GM23338 (cell line): Measurements from ENCODE around the gene ADIPOR2. TPM values are rescaled to one million over a fixed set of nuclear protein-coding genes. Genes with fewer than 3 reads are reported as not detected.

Experiments used
- ATAC-seq: fragments of 200-7000 bp; cut with Tn5 transposase; 3 replicates; pipeline ENCODE4 v1.9.1; 2020
- DNase-seq: peaks from one replicate; pipeline ENCODE4 v3.0.0-alpha.2; 2015; ENCODE audit warnings: low spot score
- H2AFZ ChIP-seq: fragments of 200-600 bp; sonication (generic); 2 replicates; pipeline ENCODE4 v1.8.0; 2016; ENCODE audit warnings: antibody characterized with exemption, mild to moderate bottlenecking, moderate library complexity
- H3F3A ChIP-seq: fragments of 200-600 bp; sonication (generic); replicated peaks from 2 replicates; pipeline ENCODE4 v1.8.0; 2017; ENCODE audit warnings: antibody characterized with exemption, mixed run types, low read depth
- H3K27ac ChIP-seq: fragments of 200-600 bp; sonication (generic); 2 replicates; pipeline ENCODE4 v1.6.1; 2016; ENCODE audit warnings: low read depth
- H3K27me3 ChIP-seq: fragments of 200-600 bp; sonication (generic); 2 replicates; pipeline ENCODE4 v1.8.0; 2016; ENCODE audit warnings: mild to moderate bottlenecking, mixed run types, moderate library complexity; ENCODE audit not compliant: insufficient read depth
- H3K36me3 ChIP-seq: fragments of 200-600 bp; sonication (generic); 2 replicates; pipeline ENCODE4 v1.8.0; 2016; ENCODE audit warnings: mild to moderate bottlenecking; ENCODE audit not compliant: insufficient read depth
- H3K4me1 ChIP-seq: fragments of 200-600 bp; sonication (generic); 2 replicates; pipeline ENCODE4 v1.8.0; 2016; ENCODE audit warnings: mild to moderate bottlenecking, moderate library complexity; ENCODE audit not compliant: insufficient read depth
- H3K4me2 ChIP-seq: fragments of 200-600 bp; sonication (generic); 2 replicates; pipeline ENCODE4 v1.7.1; 2017; ENCODE audit warnings: mixed run types
- H3K4me3 ChIP-seq: fragments of 200-600 bp; sonication (generic); 2 replicates; pipeline ENCODE4 v1.6.1; 2016; ENCODE audit warnings: mixed run types
- H3K79me2 ChIP-seq: fragments of 200-600 bp; sonication (generic); replicated peaks from 2 replicates; pipeline ENCODE4 v1.8.0; 2017; ENCODE audit warnings: mild to moderate bottlenecking; ENCODE audit not compliant: insufficient read depth
- H3K9me2 ChIP-seq: fragments of 200-600 bp; sonication (generic); 2 replicates; pipeline ENCODE4 v1.8.0; 2017; ENCODE audit not compliant: insufficient read depth
- H4K20me1 ChIP-seq: fragments of 200-600 bp; sonication (generic); replicated peaks from 2 replicates; pipeline ENCODE4 v1.8.0; 2017; ENCODE audit warnings: mild to moderate bottlenecking; ENCODE audit not compliant: insufficient read depth
- H3K27ac Mint-ChIP-seq: 2 replicates; pipeline ENCODE4 v1.8.0; 2020; ENCODE audit warnings: inconsistent platforms, mild to moderate bottlenecking, moderate library complexity, mixed read lengths
- H3K27me3 Mint-ChIP-seq: 3 replicates; pipeline ENCODE4 v1.8.0; 2022; ENCODE audit warnings: low read depth, mild to moderate bottlenecking, moderate library complexity, mixed read lengths, inconsistent platforms; ENCODE audit not compliant: insufficient read depth, poor library complexity
- H3K36me3 Mint-ChIP-seq: 3 replicates; pipeline ENCODE4 v1.8.0; 2021; ENCODE audit warnings: low read depth, mild to moderate bottlenecking, inconsistent platforms, moderate library complexity, mixed read lengths
- H3K4me1 Mint-ChIP-seq: 3 replicates; pipeline ENCODE4 v1.8.0; 2020; ENCODE audit warnings: mild to moderate bottlenecking, inconsistent platforms, mixed read lengths
- H3K4me3 Mint-ChIP-seq: 3 replicates; pipeline ENCODE4 v1.8.0; 2021; ENCODE audit warnings: moderate library complexity, mild to moderate bottlenecking, inconsistent platforms, mixed read lengths
- H3K9me3 Mint-ChIP-seq: 3 replicates; pipeline ENCODE4 v1.8.0; 2020; ENCODE audit warnings: moderate library complexity, mild to moderate bottlenecking, inconsistent platforms, mixed read lengths
- CREB1 ChIP-seq: fragments of 250-450 bp; sonication (Bioruptor Pico); IDR thresholded peaks from 2 replicates; pipeline ENCODE4 v1.5.0; 2020; ENCODE audit warnings: low read depth, mild to moderate bottlenecking, moderate library complexity
- EZH2phosphoT487 ChIP-seq: fragments of 200-600 bp; sonication (generic); IDR thresholded peaks from one replicate; pipeline ENCODE4 v1.8.1; 2018; ENCODE audit warnings: antibody characterized with exemption; ENCODE audit not compliant: unreplicated experiment
- NANOG ChIP-seq: IDR thresholded peaks from 2 replicates; pipeline ENCODE4 v1.6.1; 2016; ENCODE audit warnings: antibody characterized with exemption, borderline replicate concordance
- POLR2AphosphoS5 ChIP-seq: IDR thresholded peaks from 2 replicates; pipeline ENCODE4 v1.6.1; 2016; ENCODE audit warnings: antibody characterized with exemption, low read depth
- STAT1 ChIP-seq: IDR thresholded peaks from one replicate; pipeline ENCODE4 v1.6.1; 2016; ENCODE audit warnings: antibody characterized with exemption; ENCODE audit not compliant: unreplicated experiment
- ZNF114 ChIP-seq: fragments of 250-450 bp; sonication (Bioruptor Pico); IDR thresholded peaks from 2 replicates; pipeline ENCODE4 v1.5.0; 2020; ENCODE audit warnings: mild to moderate bottlenecking, moderate library complexity
- ZNF331 ChIP-seq: fragments of 250-450 bp; sonication (Bioruptor Pico); IDR thresholded peaks from 2 replicates; pipeline ENCODE4 v1.5.0; 2020; ENCODE audit warnings: low read depth, mild to moderate bottlenecking, moderate library complexity
- polyA plus RNA-seq: library from polyadenylated mRNA; unstranded; fragments of >200 nt; fragmentation: Nextera tagmentation; extraction: Ambion mirVana; gene quantifications from 2 replicates; pipeline ENCODE4 v1.2.1, GENCODE V29; 2016
- total RNA-seq: library from RNA; depleted of rRNA; stranded (reverse); fragments of >200 nt; shearing (Covaris generic); gene quantifications from 2 replicates; pipeline ENCODE4 v1.2.3, GENCODE V29; 2014
- TF ChIP-seq, protein P1 (sequence below), 2 experiments: fragments of 200-600 bp in 1 of 2; sonication (generic) in 1 of 2; conservative IDR thresholded peaks; 2 replicates each; pipeline versions ENCODE4 v1.5.1 to v1.6.1; 2016 to 2017; ENCODE audit warnings: antibody characterized with exemption in 2 of 2, low read depth in 2 of 2, mild to moderate bottlenecking in 2 of 2, moderate library complexity in 1 of 2
- TF ChIP-seq, protein P2 (sequence below): IDR thresholded peaks from one replicate; pipeline ENCODE4 v1.6.1; 2018; ENCODE audit warnings: antibody characterized with exemption; ENCODE audit not compliant: unreplicated experiment
- TF ChIP-seq, protein P3 (sequence below): IDR thresholded peaks from 2 replicates; pipeline ENCODE4 v1.6.1; 2016; ENCODE audit warnings: antibody characterized with exemption
- TF ChIP-seq, protein P4 (sequence below): fragments of 250-450 bp; sonication (Bioruptor Pico); IDR thresholded peaks from 2 replicates; pipeline ENCODE4 v1.5.0; 2020; ENCODE audit warnings: mild to moderate bottlenecking, moderate library complexity

ADIPOR2 gene
- total and polyA plus RNA-seq, 2 experiments from 2014 or later: 11.7 to 36.2 TPM

DNA sequence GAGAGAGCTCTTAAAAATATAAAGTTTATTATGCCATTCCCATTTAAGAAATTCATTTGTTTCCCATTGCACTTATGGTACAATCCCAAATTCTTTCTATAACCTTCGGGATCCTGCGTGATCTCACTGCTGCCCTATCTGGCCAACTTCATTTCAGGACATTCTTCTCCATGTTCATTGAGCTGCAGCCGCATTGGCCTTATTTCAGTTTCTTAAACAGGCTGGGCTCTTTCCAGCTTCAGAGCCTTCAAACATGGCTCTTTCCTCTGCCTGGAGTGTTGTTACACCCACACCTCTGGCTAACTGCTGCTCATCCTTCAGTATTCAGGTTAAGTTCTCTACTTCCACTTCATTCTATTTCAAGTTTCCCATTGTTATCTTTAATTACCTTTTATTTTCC lies 71.0 kb downstream of the ADIPOR2 start:
- Histone ChIP-seq H3K36me3 (no peaks in the 10 kb centered on the region), H3K4me1 (peaks cover 10% of the 10 kb centered on the region; the same call in 1 of the 2 replicates), H3F3A (no peaks in the 10 kb centered on the region), H2AFZ (no peak overlapping the region), H4K20me1 (peaks cover 15% of the 10 kb centered on the region), H3K27ac (no peak overlapping the region), H3K79me2 (peaks cover 81% of the 10 kb centered on the region), H3K27me3 (no peaks in the 10 kb centered on the region), H3K9me2 (no peaks in the 10 kb centered on the region), H3K4me3 (no peak overlapping the region), H3K4me2 (no peak overlapping the region)
- Mint-ChIP-seq H3K27me3 (no peaks in the 10 kb centered on the region), H3K4me3 (no peak overlapping the region), H3K9me3 (no peaks in the 10 kb centered on the region), H3K4me1 (peaks cover 13% of the 10 kb centered on the region; the same call in 2 of the 3 replicates), H3K36me3 (peaks cover 3% of the 10 kb centered on the region; the same call in 1 of the 3 replicates), H3K27ac (no peak overlapping the region)
- DNase-seq (no peak), ATAC-seq (no peak)
- TF ChIP-seq, protein P1, sequence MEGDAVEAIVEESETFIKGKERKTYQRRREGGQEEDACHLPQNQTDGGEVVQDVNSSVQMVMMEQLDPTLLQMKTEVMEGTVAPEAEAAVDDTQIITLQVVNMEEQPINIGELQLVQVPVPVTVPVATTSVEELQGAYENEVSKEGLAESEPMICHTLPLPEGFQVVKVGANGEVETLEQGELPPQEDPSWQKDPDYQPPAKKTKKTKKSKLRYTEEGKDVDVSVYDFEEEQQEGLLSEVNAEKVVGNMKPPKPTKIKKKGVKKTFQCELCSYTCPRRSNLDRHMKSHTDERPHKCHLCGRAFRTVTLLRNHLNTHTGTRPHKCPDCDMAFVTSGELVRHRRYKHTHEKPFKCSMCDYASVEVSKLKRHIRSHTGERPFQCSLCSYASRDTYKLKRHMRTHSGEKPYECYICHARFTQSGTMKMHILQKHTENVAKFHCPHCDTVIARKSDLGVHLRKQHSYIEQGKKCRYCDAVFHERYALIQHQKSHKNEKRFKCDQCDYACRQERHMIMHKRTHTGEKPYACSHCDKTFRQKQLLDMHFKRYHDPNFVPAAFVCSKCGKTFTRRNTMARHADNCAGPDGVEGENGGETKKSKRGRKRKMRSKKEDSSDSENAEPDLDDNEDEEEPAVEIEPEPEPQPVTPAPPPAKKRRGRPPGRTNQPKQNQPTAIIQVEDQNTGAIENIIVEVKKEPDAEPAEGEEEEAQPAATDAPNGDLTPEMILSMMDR (conservative IDR thresholded peaks at IDR 0.05; ENCODE audit: low read depth in 2 of 2): no peak
- TF ChIP-seq NANOG (no peak), ZNF331 (CRISPR knock-in tag) (no peak), ZNF114 (no peak), POLR2AphosphoS5 (no peak), CREB1 (CRISPR knock-in tag) (no peak), EZH2phosphoT487 (no peak), STAT1 (no peak)
- TF ChIP-seq, protein P2, sequence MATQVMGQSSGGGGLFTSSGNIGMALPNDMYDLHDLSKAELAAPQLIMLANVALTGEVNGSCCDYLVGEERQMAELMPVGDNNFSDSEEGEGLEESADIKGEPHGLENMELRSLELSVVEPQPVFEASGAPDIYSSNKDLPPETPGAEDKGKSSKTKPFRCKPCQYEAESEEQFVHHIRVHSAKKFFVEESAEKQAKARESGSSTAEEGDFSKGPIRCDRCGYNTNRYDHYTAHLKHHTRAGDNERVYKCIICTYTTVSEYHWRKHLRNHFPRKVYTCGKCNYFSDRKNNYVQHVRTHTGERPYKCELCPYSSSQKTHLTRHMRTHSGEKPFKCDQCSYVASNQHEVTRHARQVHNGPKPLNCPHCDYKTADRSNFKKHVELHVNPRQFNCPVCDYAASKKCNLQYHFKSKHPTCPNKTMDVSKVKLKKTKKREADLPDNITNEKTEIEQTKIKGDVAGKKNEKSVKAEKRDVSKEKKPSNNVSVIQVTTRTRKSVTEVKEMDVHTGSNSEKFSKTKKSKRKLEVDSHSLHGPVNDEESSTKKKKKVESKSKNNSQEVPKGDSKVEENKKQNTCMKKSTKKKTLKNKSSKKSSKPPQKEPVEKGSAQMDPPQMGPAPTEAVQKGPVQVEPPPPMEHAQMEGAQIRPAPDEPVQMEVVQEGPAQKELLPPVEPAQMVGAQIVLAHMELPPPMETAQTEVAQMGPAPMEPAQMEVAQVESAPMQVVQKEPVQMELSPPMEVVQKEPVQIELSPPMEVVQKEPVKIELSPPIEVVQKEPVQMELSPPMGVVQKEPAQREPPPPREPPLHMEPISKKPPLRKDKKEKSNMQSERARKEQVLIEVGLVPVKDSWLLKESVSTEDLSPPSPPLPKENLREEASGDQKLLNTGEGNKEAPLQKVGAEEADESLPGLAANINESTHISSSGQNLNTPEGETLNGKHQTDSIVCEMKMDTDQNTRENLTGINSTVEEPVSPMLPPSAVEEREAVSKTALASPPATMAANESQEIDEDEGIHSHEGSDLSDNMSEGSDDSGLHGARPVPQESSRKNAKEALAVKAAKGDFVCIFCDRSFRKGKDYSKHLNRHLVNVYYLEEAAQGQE: no peak
- TF ChIP-seq, protein P3, sequence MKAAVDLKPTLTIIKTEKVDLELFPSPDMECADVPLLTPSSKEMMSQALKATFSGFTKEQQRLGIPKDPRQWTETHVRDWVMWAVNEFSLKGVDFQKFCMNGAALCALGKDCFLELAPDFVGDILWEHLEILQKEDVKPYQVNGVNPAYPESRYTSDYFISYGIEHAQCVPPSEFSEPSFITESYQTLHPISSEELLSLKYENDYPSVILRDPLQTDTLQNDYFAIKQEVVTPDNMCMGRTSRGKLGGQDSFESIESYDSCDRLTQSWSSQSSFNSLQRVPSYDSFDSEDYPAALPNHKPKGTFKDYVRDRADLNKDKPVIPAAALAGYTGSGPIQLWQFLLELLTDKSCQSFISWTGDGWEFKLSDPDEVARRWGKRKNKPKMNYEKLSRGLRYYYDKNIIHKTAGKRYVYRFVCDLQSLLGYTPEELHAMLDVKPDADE: no peak
- TF ChIP-seq, protein P4, sequence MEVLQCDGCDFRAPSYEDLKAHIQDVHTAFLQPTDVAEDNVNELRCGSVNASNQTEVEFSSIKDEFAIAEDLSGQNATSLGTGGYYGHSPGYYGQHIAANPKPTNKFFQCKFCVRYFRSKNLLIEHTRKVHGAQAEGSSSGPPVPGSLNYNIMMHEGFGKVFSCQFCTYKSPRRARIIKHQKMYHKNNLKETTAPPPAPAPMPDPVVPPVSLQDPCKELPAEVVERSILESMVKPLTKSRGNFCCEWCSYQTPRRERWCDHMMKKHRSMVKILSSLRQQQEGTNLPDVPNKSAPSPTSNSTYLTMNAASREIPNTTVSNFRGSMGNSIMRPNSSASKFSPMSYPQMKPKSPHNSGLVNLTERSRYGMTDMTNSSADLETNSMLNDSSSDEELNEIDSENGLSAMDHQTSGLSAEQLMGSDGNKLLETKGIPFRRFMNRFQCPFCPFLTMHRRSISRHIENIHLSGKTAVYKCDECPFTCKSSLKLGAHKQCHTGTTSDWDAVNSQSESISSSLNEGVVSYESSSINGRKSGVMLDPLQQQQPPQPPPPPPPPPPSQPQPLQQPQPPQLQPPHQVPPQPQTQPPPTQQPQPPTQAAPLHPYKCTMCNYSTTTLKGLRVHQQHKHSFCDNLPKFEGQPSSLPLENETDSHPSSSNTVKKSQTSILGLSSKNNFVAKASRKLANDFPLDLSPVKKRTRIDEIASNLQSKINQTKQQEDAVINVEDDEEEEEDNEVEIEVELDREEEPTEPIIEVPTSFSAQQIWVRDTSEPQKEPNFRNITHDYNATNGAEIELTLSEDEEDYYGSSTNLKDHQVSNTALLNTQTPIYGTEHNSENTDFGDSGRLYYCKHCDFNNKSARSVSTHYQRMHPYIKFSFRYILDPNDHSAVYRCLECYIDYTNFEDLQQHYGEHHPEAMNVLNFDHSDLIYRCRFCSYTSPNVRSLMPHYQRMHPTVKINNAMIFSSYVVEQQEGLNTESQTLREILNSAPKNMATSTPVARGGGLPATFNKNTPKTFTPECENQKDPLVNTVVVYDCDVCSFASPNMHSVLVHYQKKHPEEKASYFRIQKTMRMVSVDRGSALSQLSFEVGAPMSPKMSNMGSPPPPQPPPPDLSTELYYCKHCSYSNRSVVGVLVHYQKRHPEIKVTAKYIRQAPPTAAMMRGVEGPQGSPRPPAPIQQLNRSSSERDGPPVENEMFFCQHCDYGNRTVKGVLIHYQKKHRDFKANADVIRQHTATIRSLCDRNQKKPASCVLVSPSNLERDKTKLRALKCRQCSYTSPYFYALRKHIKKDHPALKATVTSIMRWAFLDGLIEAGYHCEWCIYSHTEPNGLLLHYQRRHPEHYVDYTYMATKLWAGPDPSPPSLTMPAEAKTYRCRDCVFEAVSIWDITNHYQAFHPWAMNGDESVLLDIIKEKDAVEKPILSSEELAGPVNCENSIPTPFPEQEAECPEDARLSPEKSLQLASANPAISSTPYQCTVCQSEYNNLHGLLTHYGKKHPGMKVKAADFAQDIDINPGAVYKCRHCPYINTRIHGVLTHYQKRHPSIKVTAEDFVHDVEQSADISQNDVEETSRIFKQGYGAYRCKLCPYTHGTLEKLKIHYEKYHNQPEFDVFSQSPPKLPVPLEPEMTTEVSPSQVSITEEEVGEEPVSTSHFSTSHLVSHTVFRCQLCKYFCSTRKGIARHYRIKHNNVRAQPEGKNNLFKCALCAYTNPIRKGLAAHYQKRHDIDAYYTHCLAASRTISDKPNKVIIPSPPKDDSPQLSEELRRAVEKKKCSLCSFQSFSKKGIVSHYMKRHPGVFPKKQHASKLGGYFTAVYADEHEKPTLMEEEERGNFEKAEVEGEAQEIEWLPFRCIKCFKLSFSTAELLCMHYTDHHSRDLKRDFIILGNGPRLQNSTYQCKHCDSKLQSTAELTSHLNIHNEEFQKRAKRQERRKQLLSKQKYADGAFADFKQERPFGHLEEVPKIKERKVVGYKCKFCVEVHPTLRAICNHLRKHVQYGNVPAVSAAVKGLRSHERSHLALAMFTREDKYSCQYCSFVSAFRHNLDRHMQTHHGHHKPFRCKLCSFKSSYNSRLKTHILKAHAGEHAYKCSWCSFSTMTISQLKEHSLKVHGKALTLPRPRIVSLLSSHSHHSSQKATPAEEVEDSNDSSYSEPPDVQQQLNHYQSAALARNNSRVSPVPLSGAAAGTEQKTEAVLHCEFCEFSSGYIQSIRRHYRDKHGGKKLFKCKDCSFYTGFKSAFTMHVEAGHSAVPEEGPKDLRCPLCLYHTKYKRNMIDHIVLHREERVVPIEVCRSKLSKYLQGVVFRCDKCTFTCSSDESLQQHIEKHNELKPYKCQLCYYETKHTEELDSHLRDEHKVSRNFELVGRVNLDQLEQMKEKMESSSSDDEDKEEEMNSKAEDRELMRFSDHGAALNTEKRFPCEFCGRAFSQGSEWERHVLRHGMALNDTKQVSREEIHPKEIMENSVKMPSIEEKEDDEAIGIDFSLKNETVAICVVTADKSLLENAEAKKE (CRISPR knock-in tag): no peak
